GM18505 (cell line): ENCODE measurements around the gene STX5.

ENCODE experiments used
- ATAC-seq: cut with Tn5 transposase; IDR thresholded peaks from one replicate; pipeline ENCODE4 v1.9.1; 2021; ENCODE audit not compliant: unreplicated experiment
- POLR2A ChIP-seq: IDR thresholded peaks from 4 replicates; pipeline ENCODE4 v1.6.1; 2011; ENCODE audit warnings: borderline replicate concordance; ENCODE audit not compliant: insufficient read depth, insufficient read length; ENCODE audit errors: extremely low read depth

The STX5 gene

GRCh38 chr11:62858201-62858600, 26.4 kb upstream of the STX5 start:
- TF ChIP-seq POLR2A: no peak
- ATAC-seq: no peak

- no peak for TF ChIP-seq POLR2A
- no peak for ATAC-seq
Observed at GRCh38 chr11:62857541-62857982, 25.7 kb upstream of the STX5 start.

GRCh38 chr11:62856333-62856895, 24.6 kb upstream of the STX5 start:
- ATAC-seq: peak; percentile 1
- no peak for TF ChIP-seq POLR2A

- peak; percentile 78 for ATAC-seq
- peak; percentile 100 for TF ChIP-seq POLR2A
Observed at GRCh38 chr11:62855571-62856332, 23.9 kb upstream of the STX5 start.

GRCh38 chr11:62854825-62855570, 23.1 kb upstream of the STX5 start:
- ATAC-seq: no peak
- no peak for TF ChIP-seq POLR2A

GRCh38 chr11:62854013-62854824, 22.4 kb upstream of the STX5 start:
- no peak for ATAC-seq
- TF ChIP-seq POLR2A: no peak

GRCh38 chr11:62853279-62853965, 21.6 kb upstream of the STX5 start:
- ATAC-seq: no peak

GRCh38 chr11:62852523-62853188, 20.8 kb upstream of the STX5 start:
- peak; percentile 44 for TF ChIP-seq POLR2A
- ATAC-seq: no peak

More at GRCh38 chr11:62853279-62853965, 21.6 kb upstream of the STX5 start:
- TF ChIP-seq POLR2A: no peak

- ATAC-seq: no peak
- TF ChIP-seq POLR2A: no peak
Observed at GRCh38 chr11:62851807-62852522, 20.1 kb upstream of the STX5 start.

- peak; percentile 69 for TF ChIP-seq POLR2A
- ATAC-seq: no peak
Observed at GRCh38 chr11:62850911-62851806, 19.3 kb upstream of the STX5 start.
